IMR-90 (cell line): ENCODE results near the gene ITFG1. TPM values are rescaled to one million over a fixed set of nuclear protein-coding genes. Genes with fewer than 3 reads are reported as not detected.

ENCODE experiments used
- ATAC-seq: fragments of 200-7000 bp; cut with Tn5 transposase; 2 replicates; pipeline ENCODE4 v1.9.1; 2020; ENCODE audit warnings: low read depth, mild to moderate bottlenecking, moderate library complexity
- BruUV-seq: library from RNA; stranded (reverse); fragments of 400-500 nt; replicated peaks from 2 replicates; lab custom pipeline; 2021; lab: Mats Ljungman, UMichigan
- CTCF ChIA-PET: fragments of 300-600 bp; formaldehyde crosslinking; extraction: SDS; loops from one replicate; lab custom pipeline; 2021; ENCODE audit warnings: antibody characterized with exemption; lab: Yijun Ruan, JAX
- POLR2A ChIA-PET: fragments of 300-600 bp; sonication (Branson Sonifier 250); formaldehyde crosslinking; loops from one replicate; lab custom pipeline; 2022; ENCODE audit warnings: antibody characterized with exemption; ENCODE audit not compliant: unreplicated experiment; lab: Charles Lee
- DNase-seq: peaks from one replicate; pipeline ENCODE4 v3.0.0; 2013
- H2AFZ ChIP-seq: replicated peaks from 2 replicates; pipeline ENCODE3; 2013; ENCODE audit warnings: low read length, mild to moderate bottlenecking; ENCODE audit not compliant: poor library complexity
- H2AK5ac ChIP-seq: 2 replicates; pipeline ENCODE4 v1.6.1; 2013; ENCODE audit warnings: low read depth, low read length, inconsistent platforms
- H2AK9ac ChIP-seq: replicated peaks from 2 replicates; pipeline ENCODE3; 2013; ENCODE audit warnings: mild to moderate bottlenecking, low read depth, low read length, moderate library complexity; ENCODE audit not compliant: poor library complexity
- H2BK120ac ChIP-seq: 2 replicates; pipeline ENCODE4 v1.6.1; 2013; ENCODE audit warnings: low read depth, low read length, inconsistent platforms
- H2BK15ac ChIP-seq: 3 replicates; pipeline ENCODE4 v1.6.1; 2013; ENCODE audit warnings: low read depth, low read length, inconsistent platforms
- H2BK20ac ChIP-seq: 2 replicates; pipeline ENCODE4 v1.6.1; 2013; ENCODE audit warnings: low read depth, mild to moderate bottlenecking, inconsistent platforms, low read length, moderate library complexity
- H2BK5ac ChIP-seq: 2 replicates; pipeline ENCODE4 v1.6.1; 2013; ENCODE audit warnings: mild to moderate bottlenecking, low read depth, low read length, inconsistent platforms; ENCODE audit not compliant: poor library complexity, severe bottlenecking
- H3K14ac ChIP-seq: replicated peaks from 2 replicates; pipeline ENCODE4 v1.6.1; 2013; ENCODE audit warnings: low read depth, low read length, inconsistent platforms
- H3K18ac ChIP-seq: 2 replicates; pipeline ENCODE4 v1.6.1; 2013; ENCODE audit warnings: low read depth, low read length, control low read depth
- H3K23ac ChIP-seq: 2 replicates; pipeline ENCODE4 v1.6.1; 2013; ENCODE audit warnings: low read depth, low read length, inconsistent platforms
- H3K27ac ChIP-seq: 2 replicates; pipeline ENCODE4 v1.5.1; 2013; ENCODE audit warnings: mild to moderate bottlenecking, control low read depth, low read length; ENCODE audit not compliant: insufficient read depth
- H3K27me3 ChIP-seq: 2 replicates; pipeline ENCODE4 v1.6.1; 2013; ENCODE audit warnings: low read length; ENCODE audit not compliant: control insufficient read depth, insufficient read depth
- H3K36me3 ChIP-seq: 2 replicates; pipeline ENCODE4 v1.6.1; 2013; ENCODE audit warnings: low read length, mixed read lengths; ENCODE audit not compliant: control insufficient read depth, insufficient read depth
- H3K4ac ChIP-seq: 2 replicates; pipeline ENCODE4 v1.6.1; 2013; ENCODE audit warnings: low read depth, low read length, inconsistent platforms
- H3K4me1 ChIP-seq: 2 replicates; pipeline ENCODE4 v1.6.1; 2013; ENCODE audit warnings: low read length, mixed read lengths; ENCODE audit not compliant: control insufficient read depth, insufficient read depth
- H3K4me2 ChIP-seq: 2 replicates; pipeline ENCODE4 v1.6.1; 2013; ENCODE audit warnings: low read depth, mild to moderate bottlenecking, control low read depth, low read length, moderate library complexity
- H3K4me3 ChIP-seq: 2 replicates; pipeline ENCODE4 v1.5.1; 2013; ENCODE audit warnings: low read depth, mild to moderate bottlenecking, control low read depth, low read length, moderate library complexity; ENCODE audit not compliant: insufficient read depth
- H3K56ac ChIP-seq: 2 replicates; pipeline ENCODE4 v1.6.1; 2013; ENCODE audit warnings: low read length, inconsistent platforms; ENCODE audit not compliant: insufficient read depth; ENCODE audit errors: extremely low read depth
- H3K79me1 ChIP-seq, 2 experiments: 2 replicates each; pipeline ENCODE4 v1.6.1; 2013; ENCODE audit warnings: low read length in 2 of 2, inconsistent platforms in 1 of 2, low read depth in 1 of 2
- H3K9ac ChIP-seq: 2 replicates; pipeline ENCODE4 v1.6.1; 2013; ENCODE audit warnings: low read depth, low read length, control low read depth
- H3K9me1 ChIP-seq: 2 replicates; pipeline ENCODE4 v1.6.1; 2013; ENCODE audit warnings: low read length, inconsistent platforms; ENCODE audit not compliant: insufficient read depth
- H3K9me3 ChIP-seq: 2 replicates; pipeline ENCODE4 v1.6.1; 2013; ENCODE audit warnings: low read length; ENCODE audit not compliant: control insufficient read depth, insufficient read depth
- H4K20me1 ChIP-seq: 2 replicates; pipeline ENCODE4 v1.6.1; 2013; ENCODE audit warnings: low read length, inconsistent platforms; ENCODE audit not compliant: insufficient read depth
- H4K5ac ChIP-seq: 2 replicates; pipeline ENCODE4 v1.6.1; 2013; ENCODE audit warnings: mild to moderate bottlenecking, low read depth, low read length, control low read depth
- H4K8ac ChIP-seq, 2 experiments: 2 replicates each; pipeline ENCODE4 v1.6.1; 2013; ENCODE audit warnings: low read depth in 2 of 2, low read length in 2 of 2, control low read depth in 1 of 2, inconsistent platforms in 1 of 2
- H4K91ac ChIP-seq: 2 replicates; pipeline ENCODE4 v1.6.1; 2013; ENCODE audit warnings: low read depth, low read length, inconsistent platforms; ENCODE audit not compliant: insufficient read depth
- MAFK ChIP-seq: IDR thresholded peaks from 2 replicates; pipeline ENCODE4 v1.6.1; 2012; ENCODE audit warnings: low read depth, low read length, improper control_type of control experiment
- MXI1 ChIP-seq: IDR thresholded peaks from 2 replicates; pipeline ENCODE4 v1.6.1; 2012; ENCODE audit warnings: low read depth, mild to moderate bottlenecking, low read length, moderate library complexity, borderline replicate concordance
- SMC3 ChIP-seq: fragments of 150-350 bp; IDR thresholded peaks from 2 replicates; pipeline ENCODE4 v1.6.1; 2016; ENCODE audit warnings: low read depth, mild to moderate bottlenecking, antibody characterized with exemption, low read length, moderate library complexity
- WGBS, 2 experiments: methylation state at CpG; one replicate each; pipeline versions ENCODE4 v1.1.5 to v1.1.7; 2013; ENCODE audit warnings: missing lambda C conversion rate in 2 of 2; ENCODE audit not compliant: insufficient read length in 1 of 2; ENCODE audit errors: extremely low coverage in 2 of 2; 5-methylcytosine and 5-hydroxymethylcytosine counted together
- dilution Hi-C: fragments of 300-500 bp; cut with HindIII; formaldehyde crosslinking; loops from one replicate; pipeline ENCODE4 v1.14.3; 2018; ENCODE audit warnings: low sequenced_read_pairs; ENCODE audit not compliant: unreplicated experiment
- in situ Hi-C: fragments of 300-500 bp; cut with MboI; formaldehyde crosslinking; loops from 3 replicates; pipeline ENCODE4 v1.14.3; 2019; ENCODE audit warnings: low sequenced_read_pairs, inconsistent platforms, mixed read lengths
- intact Hi-C: fragments of 100-400 bp; cut with micrococcal nuclease; formaldehyde crosslinking; loops from 2 replicates; pipeline ENCODE4 v1.10.0; 2022
- polyA plus RNA-seq, 3 experiments: library from polyadenylated mRNA; depleted of rRNA; stranded (reverse); fragments of >200 nt; gene quantifications; 2 replicates each; pipeline ENCODE4 v1.2.3, GENCODE V29; 2012; ENCODE audit warnings: low replicate concordance in 1 of 3
- total RNA-seq: library from RNA; depleted of rRNA; stranded (reverse); fragments of >200 nt; gene quantifications from 2 replicates; pipeline ENCODE4 v1.2.3, GENCODE V29; 2012

ITFG1 gene
- total and polyA plus RNA-seq, 2 of the 4 experiments (the other 2 are of a cell fraction), result 54.3 to 60.4 TPM

- intact Hi-C loops, result loop anchor here (1.0 to 10.0 kb wide), 9 partner anchors 172 to 1492 kb away; partner anchors contain the start of genes ABCC11 and LONP2
- Histone ChIP-seq H3K4me3 (no peak overlapping the region), H4K5ac (no peak overlapping the region), H3K9me3 (no peaks in the 10 kb centered on the region), H3K18ac (no peak overlapping the region), H3K9ac (no peak overlapping the region), H3K23ac (no peak overlapping the region), H3K27ac (no peak overlapping the region), H4K20me1 (no peaks in the 10 kb centered on the region), H2BK15ac (no peak overlapping the region), H3K36me3 (no peaks in the 10 kb centered on the region), H3K4ac (no peak overlapping the region), H3K27me3 (no peaks in the 10 kb centered on the region), H3K14ac (no peak overlapping the region), H2AK9ac (no peak overlapping the region), H2BK5ac (no peak overlapping the region), H2BK20ac (no peak overlapping the region), H3K4me1 (no peaks in the 10 kb centered on the region), H2BK120ac (no peak overlapping the region), H3K9me1 (peaks cover 2% of the 10 kb centered on the region; the same call in 1 of the 2 replicates), H2AFZ (no peak overlapping the region), H4K8ac (no peak overlapping the region), H3K4me2 (no peak overlapping the region), H4K91ac (no peak overlapping the region), H3K56ac (no peak overlapping the region), H3K79me1 (peaks cover 9 to 26% of the 10 kb centered on the region in 2 experiments), H2AK5ac (no peak overlapping the region)
- no CpG with 5 or more reads among the region's 4 CpGs for WGBS, 2 experiments
- dilution Hi-C loops, result no loop called here
- ChIA-PET CTCF (interaction anchor here (0.7 to 3.7 kb wide), 5 partner anchors 24 to 1024 kb away, joined by 3 to 26 read pairs (median 7); no protein-coding TSS in a partner anchor), POLR2A (no interaction called here)
- in situ Hi-C loops, result no loop called here
- no peak for TF ChIP-seq MXI1
- no peak for TF ChIP-seq SMC3
- peak; percentile 13; the same call in 1 of the 2 replicates for TF ChIP-seq MAFK
- BruUV-seq, result no TSS peak
- DNase-seq (no peak), ATAC-seq (no peak)
Observed at GRCh38 chr16:47140686-47141085, 320.2 kb downstream of the ITFG1 start.
